Activated gamma-delta T cell (primary cell): Measurements from ENCODE around the gene UGT2B15.
"Not testable (repeated sequence)": the region's sequence is repeated elsewhere in the genome, so short reads cannot be mapped to it uniquely, and the experiment has no call there.

ENCODE experiments used
- DNase-seq: peaks from one replicate; lab custom pipeline; 2025; lab: John Stamatoyannopoulos, UW

The UGT2B15 gene

GRCh38 chr4:68656445-68656973, 13.9 kb downstream of the UGT2B15 start:
- DNase-seq, result not testable (repeated sequence)

GRCh38 chr4:68655764-68656444, 14.5 kb downstream of the UGT2B15 start:
- DNase-seq, result no peak

- no peak for DNase-seq
Measured at GRCh38 chr4:68654946-68655721, 15.3 kb downstream of the UGT2B15 start.

GRCh38 chr4:68651932-68652331, 18.5 kb downstream of the UGT2B15 start:
- no peak for DNase-seq

GRCh38 chr4:68630371-68630770, 40.1 kb downstream of the UGT2B15 start:
- DNase-seq, result no peak

GRCh38 chr4:68622731-68623130, 47.7 kb downstream of the UGT2B15 start:
- DNase-seq, result not testable (repeated sequence)

GRCh38 chr4:68617003-68617698, 53.3 kb downstream of the UGT2B15 start:
- DNase-seq, result no peak

- DNase-seq, result no peak
Measured at GRCh38 chr4:68615699-68616422, 54.6 kb downstream of the UGT2B15 start.

GRCh38 chr4:68613752-68614151, 56.7 kb downstream of the UGT2B15 start:
- DNase-seq, result no peak

- no peak for DNase-seq
Measured at GRCh38 chr4:68606240-68606639, 64.2 kb downstream of the UGT2B15 start.

- no peak for DNase-seq
Measured at GRCh38 chr4:68599150-68599549, 71.3 kb downstream of the UGT2B15 start.

GRCh38 chr4:68597482-68597881, 73.0 kb downstream of the UGT2B15 start:
- no peak for DNase-seq
